ENCODE results near the gene PLAAT4.
A peak's percentile ranks its signal among the peaks of the same experiment; 100 is the strongest.

Gene PLAAT4, protein sequence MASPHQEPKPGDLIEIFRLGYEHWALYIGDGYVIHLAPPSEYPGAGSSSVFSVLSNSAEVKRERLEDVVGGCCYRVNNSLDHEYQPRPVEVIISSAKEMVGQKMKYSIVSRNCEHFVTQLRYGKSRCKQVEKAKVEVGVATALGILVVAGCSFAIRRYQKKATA

DNA sequence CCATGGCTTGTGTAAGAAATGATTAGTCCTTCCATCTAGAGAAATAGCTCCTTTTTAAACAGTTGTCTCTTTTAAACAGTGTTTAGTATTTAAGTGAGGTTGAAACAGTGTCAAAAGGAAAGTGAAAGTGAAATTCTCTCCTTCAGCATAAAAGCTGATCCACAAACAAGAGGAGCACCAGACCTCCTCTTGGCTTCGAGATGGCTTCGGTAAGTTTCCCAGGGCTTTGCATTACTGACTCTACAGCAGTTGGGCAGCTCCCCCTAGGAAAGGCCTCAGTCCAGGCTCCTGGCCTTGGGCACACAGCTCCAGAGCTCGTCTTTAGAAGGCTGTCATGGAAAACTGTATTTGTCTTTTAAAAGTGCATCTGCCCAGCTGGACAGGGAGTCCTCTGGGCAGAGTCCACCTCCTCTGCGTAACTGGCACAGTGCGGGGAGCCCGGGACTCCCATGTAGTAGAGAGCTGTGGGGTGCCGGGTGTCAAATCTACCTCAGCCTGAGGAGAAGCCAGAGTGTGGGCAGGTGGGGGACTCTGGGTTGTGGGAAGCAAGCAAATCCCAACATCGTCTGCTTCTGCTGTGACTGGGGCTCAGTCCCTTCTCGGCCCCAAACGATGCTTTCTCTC, at the start of gene PLAAT4:
Gene PLAAT4, plus strand, starts transcription at position 140 of the 624 bp plus-strand sequence. Its CDS starts 61 bp downstream, at position 201.
- DNase-seq (ENCODE audit: low read depth) = peak; percentile 61

DNA sequence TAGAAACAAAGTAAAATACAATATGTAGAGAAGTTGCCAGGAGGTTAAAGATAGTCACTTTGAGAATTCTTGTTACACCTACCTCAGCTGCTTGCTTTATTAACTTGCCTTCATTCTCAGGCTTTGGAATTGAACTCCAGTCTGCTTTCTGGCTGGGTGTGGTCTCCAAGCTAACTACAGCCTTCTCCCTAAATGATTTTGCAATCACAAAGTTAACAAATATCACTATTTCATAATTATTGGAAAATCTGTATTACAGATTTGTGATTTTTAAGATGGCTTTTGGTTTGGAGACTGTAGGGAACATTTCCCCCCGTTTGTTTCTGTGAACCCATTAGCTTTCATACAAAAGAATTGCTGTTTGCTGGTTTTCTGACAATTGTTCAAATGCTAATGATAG, 47.8 kb upstream of the PLAAT4 start:
- DNase-seq (ENCODE audit: low read depth) = no peak

DNA sequence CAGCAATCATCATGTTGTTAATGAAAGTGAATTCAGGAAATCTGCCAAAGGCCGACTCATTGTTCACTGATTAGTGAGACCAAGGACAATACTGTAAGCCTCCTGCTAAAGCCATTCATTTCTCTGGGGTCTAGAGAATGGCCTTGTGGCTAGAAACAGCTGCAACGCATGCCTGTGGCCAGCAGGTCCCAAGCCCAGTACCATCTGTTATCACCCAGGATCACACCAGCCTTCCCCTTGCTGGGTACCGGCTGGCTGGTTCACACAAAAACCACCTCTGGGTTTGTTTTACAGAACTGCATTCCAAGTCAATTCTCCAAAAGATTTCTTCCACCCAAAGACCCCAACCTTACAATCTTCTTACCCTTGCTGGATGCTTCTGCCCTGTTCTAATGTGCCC, 46.7 kb upstream of the PLAAT4 start:
- DNase-seq (ENCODE audit: low read depth) = no peak

DNA sequence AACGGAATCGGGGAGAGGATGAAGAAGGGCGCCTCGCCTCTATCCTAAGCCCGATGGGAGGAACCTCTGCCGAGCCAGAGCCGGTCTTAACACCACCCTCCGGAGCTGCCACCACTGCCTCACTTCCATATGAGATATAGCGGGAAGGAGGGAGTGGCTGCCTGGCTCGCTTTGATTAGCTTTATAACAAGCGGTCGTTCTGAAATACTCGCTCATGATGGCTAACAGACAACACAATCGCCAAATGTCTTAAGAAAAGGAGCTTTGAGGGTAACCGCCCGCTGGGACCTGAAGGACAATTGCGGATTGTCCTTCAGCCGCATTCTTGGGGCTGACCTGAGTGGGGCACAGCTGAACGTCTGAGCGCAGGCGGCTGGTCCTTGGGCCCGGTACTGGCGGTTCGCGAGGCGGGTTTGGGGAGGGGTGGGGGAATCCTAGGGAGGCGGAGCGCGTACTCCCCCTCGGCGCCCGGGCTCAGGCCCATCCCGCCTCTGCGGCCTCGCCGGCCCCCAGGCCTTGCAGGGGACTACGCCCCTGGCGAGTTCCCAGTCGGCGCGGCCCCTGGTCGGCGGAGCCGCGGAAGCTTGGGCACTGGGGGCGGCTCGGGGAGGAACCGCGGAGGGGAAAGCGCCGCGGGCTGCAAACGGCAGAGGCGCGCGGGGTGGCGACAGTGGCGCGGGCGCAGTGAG, 45.9 kb upstream of the PLAAT4 start, which contains the start of gene PLAAT5:
Gene PLAAT5, minus strand, starts transcription at position 617 of the 689 bp plus-strand sequence. Its CDS starts 133 bp downstream, at position 484.
- no peak for DNase-seq (ENCODE audit: low read depth)

DNA sequence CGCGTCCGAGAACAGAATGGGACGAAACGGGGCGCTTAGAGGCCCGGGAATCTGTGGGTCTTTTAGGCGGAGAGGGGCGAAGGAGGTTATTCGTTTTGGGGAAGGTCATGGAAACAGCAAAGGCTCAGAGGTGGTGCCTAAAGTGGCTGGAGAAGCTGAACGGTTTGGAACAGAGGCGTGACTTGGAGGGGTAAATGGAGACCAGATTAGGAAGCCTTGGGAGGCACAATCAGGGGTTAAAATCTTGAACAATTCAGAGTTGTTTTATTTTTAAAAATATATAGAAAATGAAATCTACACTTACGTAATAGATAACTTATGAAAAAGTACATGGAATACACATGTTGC, 45.4 kb upstream of the PLAAT4 start:
- no peak for DNase-seq (ENCODE audit: low read depth)

DNA sequence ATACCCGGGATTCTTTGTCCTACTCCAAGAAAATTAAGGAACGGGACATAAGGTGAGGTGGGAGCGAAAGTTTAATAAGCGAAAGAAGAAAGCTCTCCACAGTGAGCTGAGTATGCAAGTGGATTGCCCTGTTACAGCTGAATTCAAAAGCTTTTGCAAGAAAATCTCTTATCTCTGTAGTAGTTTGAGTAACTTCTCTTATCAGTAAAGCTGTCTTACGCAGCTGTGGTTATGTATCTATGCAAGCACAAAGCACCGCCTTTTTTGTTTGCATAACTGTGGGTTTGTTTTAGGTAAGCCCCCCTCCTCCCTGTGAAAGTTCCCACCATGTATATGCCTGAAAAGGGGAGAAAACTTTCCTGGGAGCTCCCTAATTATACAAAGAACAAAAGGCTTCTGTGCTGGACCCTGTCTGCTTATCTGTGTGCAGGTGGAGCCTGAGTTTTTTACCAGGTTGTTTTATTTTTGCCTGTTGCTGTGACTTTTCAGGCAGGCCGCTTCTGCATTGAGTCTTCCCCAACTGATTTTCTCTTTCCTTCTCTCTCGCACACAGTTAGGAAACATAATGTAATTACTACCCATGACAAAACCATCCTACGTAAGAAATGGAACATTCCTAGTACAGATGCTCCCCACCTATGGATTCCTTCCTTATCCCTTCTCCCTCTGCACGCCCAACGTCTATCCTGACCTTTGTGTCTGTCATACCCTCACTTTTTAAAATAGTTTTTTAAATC, 44.8 kb upstream of the PLAAT4 start:
- DNase-seq (ENCODE audit: low read depth) = no peak

DNA sequence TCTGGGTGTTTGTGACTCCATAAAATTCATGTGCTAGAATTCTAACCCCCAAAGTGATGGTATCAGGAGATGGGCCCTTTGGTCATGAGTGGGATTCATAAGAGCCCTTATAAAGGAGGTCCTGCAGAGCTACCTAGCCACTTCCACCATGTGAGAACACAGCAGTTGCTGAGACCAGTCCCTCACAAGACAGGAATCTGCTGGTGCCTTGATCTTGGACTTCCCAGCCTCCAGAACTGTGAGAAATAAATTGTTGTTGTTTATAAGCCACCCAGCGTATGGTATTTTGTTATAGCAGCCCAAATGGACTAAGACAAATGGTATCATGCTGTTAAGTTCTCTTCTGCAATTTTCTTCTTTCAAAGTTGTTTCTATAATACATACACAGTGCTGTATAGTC, 44.2 kb upstream of the PLAAT4 start:
- no peak for DNase-seq (ENCODE audit: low read depth)

DNA sequence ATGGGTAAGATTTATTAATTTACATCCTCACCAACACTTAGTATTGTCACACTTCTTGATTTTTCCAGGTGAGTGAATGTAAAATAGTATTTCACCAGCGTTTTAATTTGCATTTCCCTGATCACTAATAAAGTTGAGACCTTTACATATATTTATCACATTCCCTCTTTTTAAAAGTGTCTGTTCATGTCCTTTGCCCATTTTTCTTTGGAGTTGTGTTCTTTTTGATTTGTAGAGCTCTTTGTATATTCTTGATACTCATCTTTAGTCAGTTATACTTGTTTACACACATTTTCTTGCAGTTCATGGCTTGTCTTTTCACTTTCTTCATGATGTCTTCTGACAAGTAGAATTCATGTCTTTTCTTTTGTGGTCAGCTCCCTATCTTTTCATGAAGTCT, 43.5 kb upstream of the PLAAT4 start:
- DNase-seq (ENCODE audit: low read depth) = no peak

DNA sequence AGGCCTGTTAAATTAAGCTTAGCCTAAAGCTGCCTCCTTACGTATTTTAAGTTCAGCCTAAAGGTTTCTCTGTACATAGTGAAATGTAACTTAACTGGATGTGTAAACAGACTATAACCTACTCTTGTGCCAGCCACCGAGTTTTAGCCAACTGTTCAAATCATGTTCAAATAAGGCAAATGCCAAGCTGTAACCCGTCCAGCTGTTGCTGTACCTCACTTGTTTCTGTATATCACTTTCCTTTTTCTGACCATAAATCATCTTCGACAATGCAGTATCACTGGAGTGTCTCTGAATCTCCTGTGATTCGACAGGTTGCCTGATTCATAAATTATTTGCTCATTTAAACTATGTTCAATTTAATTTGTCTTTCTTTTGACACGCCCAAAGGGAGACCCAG, 41.6 kb upstream of the PLAAT4 start:
- DNase-seq (ENCODE audit: low read depth) = no peak

DNA sequence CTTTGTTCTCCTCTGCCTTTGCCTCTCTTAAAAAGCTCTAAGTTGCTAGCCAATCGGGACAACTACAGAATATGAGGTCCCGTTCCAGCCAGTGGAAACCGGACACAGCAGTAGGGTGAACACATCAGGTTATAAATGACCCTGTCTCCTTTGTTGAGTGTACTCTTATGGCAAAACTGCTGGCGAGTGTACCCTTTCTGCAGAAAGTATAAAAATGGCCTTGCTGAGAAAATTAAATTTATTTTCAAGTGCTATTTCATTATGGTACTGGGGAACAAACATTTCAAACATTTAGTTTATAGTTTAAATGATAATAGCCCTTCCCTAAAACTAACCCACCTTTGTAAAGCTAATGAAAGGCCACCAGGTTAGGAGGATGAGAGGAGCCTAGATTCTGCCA, 36.7 kb upstream of the PLAAT4 start:
- no peak for DNase-seq (ENCODE audit: low read depth)

DNA sequence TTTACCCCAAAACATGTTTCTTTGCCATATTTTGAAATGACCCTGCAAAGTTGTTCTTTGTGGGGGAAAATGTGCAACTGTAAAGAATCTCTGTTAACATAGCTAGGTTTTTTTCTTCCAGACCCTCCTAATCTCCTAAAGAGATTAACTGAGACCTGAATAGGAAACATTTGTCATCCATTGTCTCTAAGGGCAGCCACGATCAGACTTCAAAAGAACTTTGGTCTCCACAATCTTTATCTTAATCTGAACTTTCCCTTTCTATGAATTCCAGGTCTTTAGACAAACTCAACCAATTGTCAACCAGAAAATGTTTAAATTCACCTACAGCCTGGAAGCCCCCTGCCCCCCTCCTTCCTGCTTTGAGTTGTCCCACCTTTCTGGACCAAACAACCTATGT, 35.4 kb upstream of the PLAAT4 start:
- DNase-seq (ENCODE audit: low read depth) = no peak

DNA sequence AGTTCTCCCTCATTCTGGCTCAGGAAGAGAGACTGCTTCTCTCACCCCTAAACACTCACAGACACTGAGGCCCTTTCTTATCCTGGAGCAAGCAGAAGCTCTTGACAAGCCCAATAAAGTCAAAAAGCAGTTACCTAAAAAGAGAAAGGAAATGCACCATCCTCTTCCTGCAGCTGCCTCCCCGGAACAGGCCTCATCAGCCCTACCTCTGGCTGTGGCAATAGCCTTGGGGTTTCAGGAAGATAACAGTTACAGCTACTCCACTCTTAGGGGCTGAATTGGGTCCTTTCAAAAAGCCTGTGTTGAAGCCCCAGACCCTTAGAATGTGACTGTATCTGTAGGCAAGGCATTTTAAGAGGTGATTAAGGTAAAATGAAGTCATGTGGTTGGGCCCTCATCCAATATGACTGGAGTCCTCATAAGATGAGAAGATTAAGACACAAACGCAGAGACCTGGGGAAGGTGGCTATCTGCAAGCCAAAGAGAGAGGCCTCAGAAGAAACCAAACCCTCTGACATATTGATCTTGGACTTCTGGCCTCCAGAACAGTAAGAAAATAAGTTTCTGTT, 34.3 kb upstream of the PLAAT4 start:
- DNase-seq (ENCODE audit: low read depth) = no peak

DNA sequence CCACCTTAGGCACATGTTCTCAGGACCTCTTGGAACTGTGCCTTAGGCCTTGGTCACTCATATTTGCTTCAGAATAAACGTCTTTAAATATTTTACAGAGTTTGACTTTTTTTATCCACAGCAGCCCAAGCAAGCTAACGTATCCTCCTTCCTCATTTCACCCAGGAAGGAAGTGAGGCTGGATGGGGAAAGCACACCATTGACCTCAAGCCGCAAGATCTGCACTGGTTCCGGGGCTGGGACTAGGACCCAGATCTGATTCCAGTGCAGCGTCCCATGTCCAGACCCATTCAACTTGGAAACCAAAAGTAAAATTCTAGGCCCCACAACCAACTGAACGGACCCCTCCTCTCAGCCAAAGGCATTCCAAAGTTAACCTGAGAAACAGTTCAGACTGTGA, 33.1 kb upstream of the PLAAT4 start:
- no peak for DNase-seq (ENCODE audit: low read depth)

DNA sequence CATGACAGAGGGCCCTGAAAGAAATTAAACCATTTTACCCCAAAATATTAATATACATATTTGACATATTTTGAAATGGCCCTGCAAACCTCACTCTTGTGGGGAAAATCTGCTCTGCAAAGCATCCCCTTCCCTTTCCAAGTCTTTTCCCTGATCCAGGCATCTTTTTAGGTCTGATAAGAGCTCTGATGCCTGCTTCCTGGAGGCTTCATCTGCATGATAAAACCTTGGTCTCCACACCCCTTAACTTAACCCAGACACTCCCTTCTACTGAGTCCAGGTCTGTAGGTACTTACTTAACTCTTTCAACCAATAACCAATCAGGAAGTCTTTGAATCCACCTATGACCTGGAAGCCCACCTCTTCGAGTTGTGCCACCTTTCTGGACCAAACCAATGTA, 32.6 kb upstream of the PLAAT4 start:
- no peak for DNase-seq (ENCODE audit: low read depth)

DNA sequence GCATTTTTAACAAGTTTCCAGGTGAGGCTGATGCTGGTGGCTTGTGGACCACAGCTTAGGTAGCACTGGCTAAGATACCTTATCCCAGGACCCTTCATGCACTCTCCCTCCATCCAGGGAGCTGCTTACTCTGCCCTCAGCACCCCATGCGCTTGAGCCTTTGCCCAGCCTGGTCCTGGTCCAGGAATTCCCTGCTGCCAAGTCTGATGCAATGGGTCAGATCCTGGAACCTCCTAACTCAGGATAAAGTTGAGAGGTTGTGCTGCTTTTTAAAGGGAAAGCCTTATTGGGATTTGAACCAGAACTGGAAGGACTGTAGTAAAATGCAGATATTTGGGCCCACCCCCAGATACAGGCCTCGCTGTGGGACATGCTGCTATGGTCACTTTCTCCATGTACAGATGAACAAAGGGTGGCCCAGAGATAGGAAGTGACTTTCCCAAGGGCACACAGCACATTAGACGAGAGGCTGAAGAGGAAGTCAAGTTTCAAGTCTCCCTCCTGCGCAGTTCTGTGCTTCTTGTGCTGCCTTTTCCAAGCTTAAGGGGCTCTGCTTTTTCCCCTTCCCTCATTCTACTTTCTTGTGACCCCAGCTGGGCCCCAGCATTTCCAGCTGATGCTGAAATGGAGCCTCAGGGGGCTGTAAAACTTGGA, 31.5 kb upstream of the PLAAT4 start:
- DNase-seq (ENCODE audit: low read depth) = no peak

DNA sequence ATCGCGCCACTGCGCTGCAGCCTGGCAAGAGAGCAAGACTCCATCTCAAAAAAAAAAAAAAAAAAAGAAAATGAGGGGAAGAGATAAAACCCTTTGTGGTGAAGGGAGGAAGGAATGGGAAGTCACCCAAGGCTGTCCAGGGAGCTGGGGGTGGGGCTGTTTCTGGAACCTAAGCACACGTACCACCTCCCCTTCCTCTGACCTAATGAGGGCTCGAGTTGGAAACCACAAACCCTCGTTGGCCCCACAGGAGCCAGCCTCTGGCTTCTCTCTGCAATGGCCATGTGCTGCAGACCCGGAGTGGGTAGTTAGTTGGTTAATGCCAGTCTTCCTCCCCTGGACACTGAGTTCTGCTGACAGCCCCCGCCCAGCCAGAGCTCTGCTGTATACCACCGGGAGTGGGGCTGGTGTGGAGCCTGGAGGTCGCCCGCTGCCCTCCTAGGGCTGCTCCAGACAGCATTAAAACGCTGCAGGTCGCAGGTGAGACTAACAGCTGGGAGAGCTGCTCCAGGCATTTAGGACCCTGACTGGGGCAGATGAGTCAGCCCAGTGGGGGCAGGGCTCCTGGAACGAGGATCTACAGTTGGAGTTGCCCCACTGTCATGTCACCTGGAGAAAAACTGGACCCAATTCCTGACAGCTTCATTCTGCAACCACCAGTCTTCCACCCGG, 30.6 kb upstream of the PLAAT4 start, which contains the start of gene LGALS12:
Gene LGALS12, plus strand, starts transcription at position 228 of the 672 bp plus-strand sequence. Its CDS starts 375 bp downstream, at position 603.
- no peak for DNase-seq (ENCODE audit: low read depth)

DNA sequence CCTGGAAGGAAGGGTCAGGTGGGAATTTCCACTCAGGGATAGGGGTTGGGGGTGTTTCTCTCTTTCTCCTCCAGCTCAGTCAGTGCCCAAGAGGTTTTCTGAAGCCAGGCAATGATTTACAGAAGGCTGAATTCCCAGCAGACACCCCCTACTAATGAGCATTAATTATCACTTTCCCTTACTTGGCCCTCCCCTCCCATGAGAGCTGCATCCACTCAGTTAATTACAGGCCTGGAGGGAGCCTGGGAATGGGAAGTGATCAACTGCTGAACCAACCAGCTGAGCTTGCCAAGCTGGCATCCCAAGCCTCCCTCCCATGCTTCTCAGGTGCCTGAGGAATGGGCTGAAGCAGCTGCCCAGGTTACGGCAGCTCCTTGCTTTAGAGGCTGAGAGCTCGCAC, 29.7 kb upstream of the PLAAT4 start:
- DNase-seq (ENCODE audit: low read depth) = no peak

DNA sequence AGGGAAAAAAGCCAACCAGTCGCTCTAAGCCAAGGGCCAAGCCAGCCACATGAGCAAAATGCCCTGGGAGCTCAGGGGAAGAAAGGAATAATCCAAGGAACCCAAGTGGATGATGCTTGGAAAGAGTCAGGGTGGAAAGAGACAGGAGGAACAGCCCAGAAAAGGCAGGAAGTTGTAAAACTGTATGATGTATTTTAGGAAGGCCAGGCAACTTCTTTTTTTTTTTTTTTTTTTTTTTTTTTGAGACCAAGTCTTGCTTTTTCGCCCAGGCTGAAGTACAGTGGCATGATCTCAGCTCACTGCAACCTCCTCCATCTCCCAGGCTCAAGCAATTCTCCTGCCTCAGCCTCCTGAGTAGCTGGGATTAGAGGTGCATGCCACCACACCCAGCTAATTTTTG, 29.1 kb upstream of the PLAAT4 start:
- no peak for DNase-seq (ENCODE audit: low read depth)

DNA sequence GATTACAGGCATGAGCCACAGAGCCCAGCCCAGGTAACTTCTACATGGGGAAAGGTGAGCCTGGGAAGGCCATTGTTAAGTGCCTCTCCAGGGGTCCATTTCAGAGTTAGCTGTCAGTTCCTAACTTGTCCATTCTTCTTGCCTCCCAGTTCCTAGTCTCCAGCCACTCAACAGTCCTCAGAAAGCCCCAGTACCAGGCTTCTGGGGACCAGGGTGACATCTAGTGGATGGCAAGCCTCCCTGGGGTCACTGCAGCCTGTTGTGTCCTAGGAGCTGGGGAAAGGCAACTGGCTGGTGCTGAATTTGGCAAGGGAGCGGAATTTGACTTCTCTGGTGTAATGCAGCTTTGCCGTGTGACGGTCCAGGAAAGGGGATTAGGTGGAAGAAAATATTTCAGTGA, 28.6 kb upstream of the PLAAT4 start:
- DNase-seq (ENCODE audit: low read depth) = no peak

DNA sequence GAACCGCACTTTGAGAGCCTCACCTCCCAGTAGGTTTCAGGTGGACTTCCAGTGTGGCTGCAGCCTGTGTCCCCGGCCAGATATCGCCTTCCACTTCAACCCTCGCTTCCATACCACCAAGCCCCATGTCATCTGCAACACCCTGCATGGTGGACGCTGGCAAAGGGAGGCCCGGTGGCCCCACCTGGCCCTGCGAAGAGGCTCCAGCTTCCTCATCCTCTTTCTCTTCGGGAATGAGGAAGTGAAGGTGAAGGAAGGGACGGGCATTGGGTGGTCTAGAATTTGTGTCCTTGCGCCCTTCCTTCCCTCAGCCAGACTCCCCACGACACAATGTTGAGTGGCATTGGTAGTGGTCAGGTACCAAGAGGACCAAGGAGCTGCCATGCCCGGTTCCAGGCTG, 27.9 kb upstream of the PLAAT4 start:
- DNase-seq (ENCODE audit: low read depth) = no peak

DNA sequence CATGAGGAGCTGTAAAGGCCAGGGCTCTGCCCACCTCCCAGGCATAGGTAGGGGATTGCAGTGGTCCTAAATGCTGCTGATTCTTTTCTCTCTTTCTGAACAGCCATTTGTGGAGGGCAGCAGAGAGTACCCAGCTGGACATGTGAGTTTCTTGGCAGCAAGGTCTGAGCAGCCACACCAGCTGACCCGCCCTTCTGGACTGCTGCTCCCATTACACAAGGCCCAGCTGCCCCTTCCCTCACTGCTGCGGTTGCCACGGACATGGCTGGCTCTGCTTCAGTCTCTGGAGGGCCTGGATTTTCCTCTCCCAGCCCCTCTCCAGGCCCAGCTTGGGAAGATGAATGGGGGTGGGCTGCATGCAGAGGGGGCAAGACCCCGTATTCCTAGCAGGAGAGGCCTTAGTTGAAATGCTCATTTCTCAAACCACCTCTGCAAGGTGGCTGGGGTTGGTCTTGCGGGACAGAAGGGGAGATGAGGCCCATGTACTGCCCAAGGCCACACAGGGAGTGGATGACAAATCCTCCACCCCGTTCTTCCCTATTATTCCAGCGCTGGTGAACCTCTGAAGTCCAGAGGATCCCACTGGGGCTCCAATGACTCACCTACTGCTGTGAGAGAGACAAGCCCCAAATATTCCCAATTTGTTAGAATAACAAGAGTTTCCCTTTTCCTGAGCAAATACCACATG, 26.1 kb upstream of the PLAAT4 start:
- peak; percentile 89 for DNase-seq (ENCODE audit: low read depth)

All from stromal cell of bone marrow (primary cell).